Loucy (cell line): ENCODE measurements around the gene RRP1B.

ENCODE experiments used
- H2AFZ ChIP-seq: fragments of 200-600 bp; sonication (generic); 2 replicates; pipeline ENCODE4 v1.6.0; 2016; ENCODE audit warnings: antibody characterized with exemption, mild to moderate bottlenecking, low read length, moderate library complexity
- H3F3A ChIP-seq: fragments of 200-600 bp; 2 replicates; pipeline ENCODE4 v1.6.0; 2016; ENCODE audit warnings: antibody characterized with exemption, low read depth, mild to moderate bottlenecking
- H3K27me3 ChIP-seq: fragments of 200-600 bp; sonication (generic); 2 replicates; pipeline ENCODE4 v1.6.1; 2014; ENCODE audit warnings: low read length, mild to moderate bottlenecking; ENCODE audit not compliant: insufficient read depth, poor library complexity, severe bottlenecking
- H3K36me3 ChIP-seq: fragments of 200-600 bp; sonication (generic); 2 replicates; pipeline ENCODE4 v1.6.1; 2016; ENCODE audit warnings: low read length; ENCODE audit not compliant: insufficient read depth
- H3K4me1 ChIP-seq: fragments of 200-600 bp; sonication (generic); 2 replicates; pipeline ENCODE4 v1.5.1; 2014; ENCODE audit warnings: low read length, mild to moderate bottlenecking; ENCODE audit not compliant: insufficient read depth, poor library complexity, severe bottlenecking
- H3K4me2 ChIP-seq: fragments of 200-600 bp; sonication (generic); 2 replicates; pipeline ENCODE4 v1.6.0; 2014; ENCODE audit warnings: antibody characterized with exemption, low read length, low read depth, mild to moderate bottlenecking; ENCODE audit not compliant: poor library complexity, severe bottlenecking
- H3K4me3 ChIP-seq: fragments of 200-600 bp; sonication (generic); 2 replicates; pipeline ENCODE4 v1.5.1; 2014; ENCODE audit warnings: low read length, mild to moderate bottlenecking, mixed read lengths; ENCODE audit not compliant: poor library complexity, severe bottlenecking
- H3K79me2 ChIP-seq: fragments of 200-600 bp; sonication (generic); 2 replicates; pipeline ENCODE4 v1.6.1; 2014; ENCODE audit warnings: low read length; ENCODE audit not compliant: insufficient read depth
- H3K9ac ChIP-seq: fragments of 200-600 bp; sonication (generic); 2 replicates; pipeline ENCODE4 v1.6.0; 2014; ENCODE audit warnings: mild to moderate bottlenecking, low read depth, low read length, moderate library complexity; ENCODE audit not compliant: poor library complexity, severe bottlenecking
- H3K9me2 ChIP-seq: fragments of 200-600 bp; sonication (generic); replicated peaks from 2 replicates; pipeline ENCODE4 v1.6.1; 2016; ENCODE audit warnings: low read depth, low read length, mixed read lengths
- H3K9me3 ChIP-seq: fragments of 200-600 bp; sonication (generic); 2 replicates; pipeline ENCODE4 v1.6.1; 2014; ENCODE audit warnings: mild to moderate bottlenecking, antibody characterized with exemption, low read length, low read depth; ENCODE audit not compliant: insufficient read depth
- H4K20me1 ChIP-seq: fragments of 200-600 bp; sonication (generic); 2 replicates; pipeline ENCODE4 v1.6.0; 2014; ENCODE audit warnings: antibody characterized with exemption, low read length, mild to moderate bottlenecking; ENCODE audit not compliant: insufficient read depth, poor library complexity, severe bottlenecking
- EZH2phosphoT487 ChIP-seq: fragments of 200-600 bp; IDR thresholded peaks from 2 replicates; pipeline ENCODE4 v1.6.1; 2018; ENCODE audit warnings: antibody characterized with exemption, mild to moderate bottlenecking, moderate library complexity, borderline replicate concordance
- TF ChIP-seq, protein P1 (sequence below): fragments of 200-600 bp; sonication (generic); conservative IDR thresholded peaks from 2 replicates; pipeline ENCODE4 v1.5.1; 2014; ENCODE audit warnings: mild to moderate bottlenecking, antibody characterized with exemption, low read length

The RRP1B gene

DNA sequence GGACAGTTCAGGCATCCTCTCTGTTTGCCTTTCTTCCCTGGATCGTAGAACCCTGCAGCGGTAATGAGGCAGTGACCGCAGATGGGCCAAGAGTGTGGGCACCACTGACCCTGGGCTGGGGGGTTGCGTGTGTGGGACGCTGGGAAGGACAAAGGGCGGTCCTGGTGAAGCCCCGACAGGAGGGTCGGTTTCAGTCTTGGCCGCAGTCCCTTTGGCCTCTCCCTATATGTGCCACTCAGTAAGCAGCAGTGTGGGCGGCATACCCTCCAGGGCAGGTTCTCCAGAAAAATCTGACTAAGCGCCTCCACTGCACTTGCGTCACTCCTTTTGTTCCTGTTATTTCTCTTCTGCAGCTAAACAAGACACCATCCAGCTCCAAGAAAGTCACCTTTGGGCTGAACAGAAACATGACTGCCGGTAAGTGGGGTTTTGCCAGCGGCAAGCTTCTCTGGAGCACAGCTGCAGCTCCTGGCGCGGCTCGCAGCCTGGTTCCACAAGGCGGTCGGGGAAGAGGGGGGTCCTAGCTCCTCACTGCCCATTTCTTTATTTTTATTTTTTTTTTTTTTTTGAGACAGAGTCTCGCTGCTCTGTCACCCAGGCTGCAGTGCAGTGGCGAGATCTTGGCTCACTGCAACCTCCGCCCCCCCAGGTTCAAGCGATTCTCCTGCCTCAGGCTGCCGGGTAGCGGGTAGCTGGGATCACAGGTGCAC lies 31.9 kb downstream of the RRP1B start:
- H3K36me3 ChIP-seq: peaks cover 94% of the 10 kb centered on the region
- H3K4me1 ChIP-seq: no peaks in the 10 kb centered on the region
- no peaks in the 10 kb centered on the region for H4K20me1 ChIP-seq
- H3K79me2 ChIP-seq: no peaks in the 10 kb centered on the region
- no peaks in the 10 kb centered on the region for H3K9me2 ChIP-seq
- H3K9ac ChIP-seq: no peak overlapping the region
- no peak overlapping the region for H3K4me3 ChIP-seq
- H3K9me3 ChIP-seq: no peaks in the 10 kb centered on the region
- H3K4me2 ChIP-seq: no peak overlapping the region
- no peaks in the 10 kb centered on the region for H3K27me3 ChIP-seq
- no peak overlapping the region for H2AFZ ChIP-seq
- TF ChIP-seq EZH2phosphoT487: no peak
- TF ChIP-seq, protein P1, sequence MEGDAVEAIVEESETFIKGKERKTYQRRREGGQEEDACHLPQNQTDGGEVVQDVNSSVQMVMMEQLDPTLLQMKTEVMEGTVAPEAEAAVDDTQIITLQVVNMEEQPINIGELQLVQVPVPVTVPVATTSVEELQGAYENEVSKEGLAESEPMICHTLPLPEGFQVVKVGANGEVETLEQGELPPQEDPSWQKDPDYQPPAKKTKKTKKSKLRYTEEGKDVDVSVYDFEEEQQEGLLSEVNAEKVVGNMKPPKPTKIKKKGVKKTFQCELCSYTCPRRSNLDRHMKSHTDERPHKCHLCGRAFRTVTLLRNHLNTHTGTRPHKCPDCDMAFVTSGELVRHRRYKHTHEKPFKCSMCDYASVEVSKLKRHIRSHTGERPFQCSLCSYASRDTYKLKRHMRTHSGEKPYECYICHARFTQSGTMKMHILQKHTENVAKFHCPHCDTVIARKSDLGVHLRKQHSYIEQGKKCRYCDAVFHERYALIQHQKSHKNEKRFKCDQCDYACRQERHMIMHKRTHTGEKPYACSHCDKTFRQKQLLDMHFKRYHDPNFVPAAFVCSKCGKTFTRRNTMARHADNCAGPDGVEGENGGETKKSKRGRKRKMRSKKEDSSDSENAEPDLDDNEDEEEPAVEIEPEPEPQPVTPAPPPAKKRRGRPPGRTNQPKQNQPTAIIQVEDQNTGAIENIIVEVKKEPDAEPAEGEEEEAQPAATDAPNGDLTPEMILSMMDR: no peak
- H3F3A ChIP-seq: no peaks in the 10 kb centered on the region

DNA sequence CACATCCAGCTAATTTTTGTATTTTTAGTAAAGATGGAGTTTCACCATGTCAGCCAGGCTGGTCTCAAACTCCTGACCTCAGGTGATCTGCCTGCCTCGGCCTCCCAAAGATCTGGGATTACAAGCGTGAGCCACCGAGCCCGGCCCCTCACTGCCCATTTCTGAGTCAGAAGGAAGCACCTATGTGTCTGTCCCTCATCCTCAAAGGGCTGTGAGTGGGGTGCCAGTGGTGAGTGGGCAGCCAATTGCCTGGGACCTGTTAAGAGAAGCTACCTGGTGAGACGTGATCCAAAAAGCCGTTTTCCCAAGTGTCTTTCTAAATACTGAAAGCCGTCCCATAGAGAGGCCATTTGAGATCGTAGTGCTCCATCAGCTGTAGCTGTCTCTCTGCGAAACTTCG lies 32.4 kb downstream of the RRP1B start:
- Histone ChIP-seq H3K9ac (no peak overlapping the region), H3K4me2 (no peak overlapping the region), H3K36me3 (peaks cover 92% of the 10 kb centered on the region), H3K79me2 (no peaks in the 10 kb centered on the region), H3F3A (no peaks in the 10 kb centered on the region), H3K4me1 (no peaks in the 10 kb centered on the region), H2AFZ (no peak overlapping the region), H3K9me3 (no peaks in the 10 kb centered on the region), H3K9me2 (no peaks in the 10 kb centered on the region), H3K27me3 (no peaks in the 10 kb centered on the region), H4K20me1 (no peaks in the 10 kb centered on the region), H3K4me3 (no peak overlapping the region)
- TF ChIP-seq, protein P1: no peak
- no peak for TF ChIP-seq EZH2phosphoT487

DNA sequence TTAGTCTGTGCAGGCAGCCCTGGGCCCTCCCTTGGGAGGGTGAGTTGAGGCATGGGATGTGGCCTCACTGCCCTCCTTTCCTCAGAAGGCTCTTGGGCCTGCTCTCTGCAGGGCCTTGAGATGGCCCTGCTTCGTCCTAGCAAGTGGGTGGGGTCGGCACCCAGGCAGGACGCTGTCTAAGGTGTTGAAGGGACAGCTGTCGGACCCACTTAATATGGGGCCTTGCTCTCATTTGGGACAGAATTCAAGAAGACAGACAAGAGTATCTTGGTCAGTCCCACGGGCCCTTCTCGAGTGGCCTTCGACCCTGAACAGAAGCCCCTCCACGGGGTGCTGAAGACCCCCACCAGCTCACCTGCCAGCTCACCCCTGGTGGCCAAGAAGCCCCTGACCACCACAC lies 33.6 kb downstream of the RRP1B start:
- no peaks in the 10 kb centered on the region for H3K27me3 ChIP-seq
- H3K36me3 ChIP-seq: peaks cover 83% of the 10 kb centered on the region
- H3K79me2 ChIP-seq: no peaks in the 10 kb centered on the region
- H3K4me2 ChIP-seq: no peak overlapping the region
- no peaks in the 10 kb centered on the region for H3K4me1 ChIP-seq
- no peak overlapping the region for H2AFZ ChIP-seq
- no peak overlapping the region for H3K9ac ChIP-seq
- no peaks in the 10 kb centered on the region for H3K9me2 ChIP-seq
- no peaks in the 10 kb centered on the region for H3F3A ChIP-seq
- no peaks in the 10 kb centered on the region for H3K9me3 ChIP-seq
- no peak overlapping the region for H3K4me3 ChIP-seq
- H4K20me1 ChIP-seq: no peaks in the 10 kb centered on the region
- no peak for TF ChIP-seq EZH2phosphoT487
- TF ChIP-seq, protein P1: no peak
